Sigmoid colon (tissue), 4 donors: ENCODE data around the gene CEP112.

Source experiments
- CTCF ChIP-seq, 4 experiments: fragments of 450-650 bp in 3 of 4; fragments of 200-600 bp in 1 of 4; IDR thresholded peaks; one replicate each; pipeline ENCODE4 v1.5.1; 2016 to 2019; ENCODE audit warnings: antibody characterized with exemption in 4 of 4, mild to moderate bottlenecking in 3 of 4, moderate library complexity in 2 of 4
- POLR2A ChIP-seq, 2 donors: fragments of 450-650 bp; IDR thresholded peaks; one replicate each; pipeline ENCODE4 v1.6.1; 2016; ENCODE audit warnings: antibody characterized with exemption in 2 of 2, mild to moderate bottlenecking in 2 of 2, moderate library complexity in 2 of 2
- POLR2AphosphoS5 ChIP-seq, 4 donors: sonication (generic); formaldehyde crosslinking; IDR thresholded peaks; one replicate each; pipeline ENCODE4 v1.6.1; 2017; ENCODE audit warnings: antibody characterized with exemption in 4 of 4

GRCh38 chr17:65742403-65743307 lies 449.3 kb downstream of the CEP112 start:
- TF ChIP-seq POLR2A (IDR thresholded peaks at IDR 0.05), result no peak
- no peak for TF ChIP-seq CTCF (IDR thresholded peaks at IDR 0.05)
- TF ChIP-seq POLR2AphosphoS5 (IDR thresholded peaks at IDR 0.05), result no peak
